AG04450 (cell line): ENCODE results near the gene DARS2. TPM values are rescaled to one million over a fixed set of nuclear protein-coding genes. Genes with fewer than 3 reads are reported as not detected.

Experiments used
- CTCF ChIA-PET: fragments of 300-600, 350-600 bp; formaldehyde crosslinking; extraction: SDS; loops from one replicate; lab custom pipeline; 2022; ENCODE audit warnings: antibody characterized with exemption, inconsistent platforms; lab: Charles Lee
- POLR2A ChIA-PET: fragments of 350-600 bp; formaldehyde crosslinking; extraction: SDS; loops from one replicate; lab custom pipeline; 2021; ENCODE audit warnings: antibody characterized with exemption, inconsistent platforms; lab: Yijun Ruan, JAX
- DNase-seq: peaks from one replicate; pipeline ENCODE4 v3.0.0-alpha.2; 2011; ENCODE audit warnings: low read depth, low spot score
- H3K27ac ChIP-seq: one replicate; pipeline ENCODE4 v1.5.1; 2012; ENCODE audit warnings: low read depth, low read length, control low read depth
- H3K27me3 ChIP-seq: one replicate; pipeline ENCODE4 v1.6.0; 2012; ENCODE audit warnings: low read length; ENCODE audit not compliant: control insufficient read depth, insufficient read depth
- H3K4me3 ChIP-seq: 2 replicates; pipeline ENCODE4 v1.5.1; 2011; ENCODE audit warnings: mild to moderate bottlenecking, low read depth, low read length, control low read depth
- H3K9me3 ChIP-seq: 2 replicates; pipeline ENCODE4 v1.5.1; 2012; ENCODE audit warnings: low read length; ENCODE audit not compliant: control insufficient read depth, insufficient read depth
- CTCF ChIP-seq: IDR thresholded peaks from 2 replicates; pipeline ENCODE4 v1.5.1; 2011; ENCODE audit warnings: low read depth, low read length, control low read depth, inconsistent platforms
- polyA minus RNA-seq: library from RNA; depleted of rRNA, polyadenylated mRNA; stranded (reverse); fragments of >200 nt; gene quantifications from 2 replicates; pipeline ENCODE4 v1.2.3, GENCODE V29; 2011; rRNA and poly(A)+ RNA removed
- polyA plus RNA-seq: library from polyadenylated mRNA; depleted of rRNA; stranded (reverse); fragments of >200 nt; gene quantifications from 2 replicates; pipeline ENCODE4 v1.2.3, GENCODE V29; 2011; rRNA removed

Gene DARS2
- polyA plus RNA-seq (20.2 and 25.1 TPM in 2 replicates), polyA minus RNA-seq (17.7 and 19.5 TPM in 2 replicates)

- TF ChIP-seq CTCF, result no peak
Measured at GRCh38 chr1:173824315-173825081, at the start of gene DARS2, which contains the start of gene CENPL. Gene DARS2 (plus strand): TSS chr1:173824673. CDS start chr1:173825230, 557 bp downstream. Gene CENPL (minus strand): TSS chr1:173824883. CDS start chr1:173811299, 13,584 bp downstream.

GRCh38 chr1:173775578-173776226 is 48.8 kb upstream of the DARS2 start:
- CTCF ChIA-PET, result interaction anchor here (1.7 kb wide), 1 partner anchor 346 kb away, joined by 4 read pairs; no protein-coding TSS in a partner anchor
- no peak for TF ChIP-seq CTCF

More at GRCh38 chr1:173824315-173825081, at the start of gene DARS2, which contains the start of gene CENPL:
- Histone ChIP-seq H3K9me3 (no peaks in the 10 kb centered on the region; the same call in 1 of the 2 replicates), H3K4me3 (peak within 1 kb of the TSS; percentile 98), H3K27me3 (no peaks in the 10 kb centered on the region), H3K27ac (peak within 1 kb of the TSS; percentile 98)
- peak; percentile 96 for DNase-seq
- POLR2A ChIA-PET, result interaction anchor here (0.5 to 2.3 kb wide), 10 partner anchors 13 to 395 kb away, joined by 3 to 7 read pairs (median 4); partner anchors contain the start of genes GAS5, KLHL20 and ZBTB37
- CTCF ChIA-PET, result interaction anchor here (0.9 to 5.4 kb wide), 8 partner anchors 13 to 1083 kb away, joined by 3 to 33 read pairs (median 4); no protein-coding TSS in a partner anchor

GRCh38 chr1:173779936-173780335 is 44.5 kb upstream of the DARS2 start:
- POLR2A ChIA-PET, result interaction anchor here (0.6 kb wide), 1 partner anchor 841 kb away, joined by 3 read pairs; no protein-coding TSS in a partner anchor
- DNase-seq, result no peak
- no peak for TF ChIP-seq CTCF
- CTCF ChIA-PET, result no interaction called here
- Histone ChIP-seq H3K27me3 (no peaks in the 10 kb centered on the region), H3K9me3 (no peaks in the 10 kb centered on the region), H3K4me3 (no peak overlapping the region), H3K27ac (no peak overlapping the region)

More at GRCh38 chr1:173775578-173776226, 48.8 kb upstream of the DARS2 start:
- Histone ChIP-seq H3K27me3 (no peaks in the 10 kb centered on the region), H3K4me3 (no peak overlapping the region), H3K9me3 (no peaks in the 10 kb centered on the region), H3K27ac (no peak overlapping the region)
- POLR2A ChIA-PET, result no interaction called here
- DNase-seq, result no peak

GRCh38 chr1:173784997-173785396 is 39.5 kb upstream of the DARS2 start:
- CTCF ChIA-PET, result interaction anchor here (0.5 to 1.0 kb wide), 2 partner anchors 60 to 1043 kb away, joined by 3 to 4 read pairs; no protein-coding TSS in a partner anchor
- Histone ChIP-seq H3K27ac (no peak overlapping the region), H3K27me3 (no peaks in the 10 kb centered on the region), H3K4me3 (no peak overlapping the region), H3K9me3 (no peaks in the 10 kb centered on the region)
- TF ChIP-seq CTCF, result no peak
- POLR2A ChIA-PET, result no interaction called here
- DNase-seq, result no peak
